Mesendoderm (in vitro differentiated cells): ENCODE data around the gene CLCN1.

Source experiments
- DNase-seq: peaks from one replicate; pipeline ENCODE4 v3.0.0; 2013
- H2AK5ac ChIP-seq: 2 replicates; pipeline ENCODE4 v1.6.1; 2013; ENCODE audit warnings: low read length, inconsistent platforms
- H2BK120ac ChIP-seq: 2 replicates; pipeline ENCODE4 v1.6.1; 2013; ENCODE audit warnings: low read depth, mild to moderate bottlenecking, low read length, moderate library complexity, mixed read lengths
- H2BK15ac ChIP-seq: replicated peaks from 2 replicates; pipeline ENCODE4 v1.6.1; 2013; ENCODE audit warnings: low read depth, mild to moderate bottlenecking, moderate library complexity
- H2BK5ac ChIP-seq: 2 replicates; pipeline ENCODE4 v1.6.1; 2013; ENCODE audit warnings: low read length, inconsistent platforms
- H3K18ac ChIP-seq: 2 replicates; pipeline ENCODE4 v1.6.1; 2013; ENCODE audit warnings: mild to moderate bottlenecking, low read length, mixed read lengths
- H3K23ac ChIP-seq: one replicate; pipeline ENCODE4 v1.6.1; 2013; ENCODE audit warnings: low read length
- H3K27ac ChIP-seq: 2 replicates; pipeline ENCODE4 v1.5.1; 2013; ENCODE audit warnings: low read depth, mild to moderate bottlenecking, inconsistent platforms, low read length, moderate library complexity
- H3K27me3 ChIP-seq: 2 replicates; pipeline ENCODE4 v1.6.1; 2013; ENCODE audit warnings: low read length, control low read depth, mild to moderate bottlenecking, inconsistent platforms; ENCODE audit not compliant: insufficient read depth, poor library complexity
- H3K36me3 ChIP-seq: 2 replicates; pipeline ENCODE4 v1.6.1; 2013; ENCODE audit warnings: low read length, inconsistent platforms; ENCODE audit not compliant: control insufficient read depth, insufficient read depth
- H3K4ac ChIP-seq: one replicate; pipeline ENCODE4 v1.6.1; 2013; ENCODE audit warnings: low read depth, mild to moderate bottlenecking, low read length, moderate library complexity
- H3K4me1 ChIP-seq: 2 replicates; pipeline ENCODE4 v1.6.1; 2013; ENCODE audit warnings: low read depth, low read length, inconsistent platforms; ENCODE audit not compliant: control insufficient read depth
- H3K4me2 ChIP-seq: 2 replicates; pipeline ENCODE4 v1.6.1; 2013; ENCODE audit warnings: low read length
- H3K4me3 ChIP-seq: 2 replicates; pipeline ENCODE4 v1.5.1; 2013; ENCODE audit warnings: mild to moderate bottlenecking, low read length
- H3K56ac ChIP-seq: one replicate; pipeline ENCODE4 v1.6.1; 2013; ENCODE audit warnings: low read length
- H3K79me1 ChIP-seq: 2 replicates; pipeline ENCODE4 v1.6.1; 2013; ENCODE audit warnings: low read length, inconsistent platforms
- H3K79me2 ChIP-seq: 2 replicates; pipeline ENCODE4 v1.6.1; 2013; ENCODE audit warnings: mild to moderate bottlenecking, low read length; ENCODE audit not compliant: control insufficient read depth, insufficient read depth
- H3K9ac ChIP-seq: 2 replicates; pipeline ENCODE4 v1.6.1; 2013; ENCODE audit warnings: low read length, inconsistent platforms
- H4K5ac ChIP-seq: one replicate; pipeline ENCODE4 v1.6.1; 2013; ENCODE audit warnings: low read length
- H4K8ac ChIP-seq: one replicate; pipeline ENCODE4 v1.6.1; 2013; ENCODE audit warnings: low read depth, mild to moderate bottlenecking, control low read depth, low read length, moderate library complexity
- WGBS: extraction: QIAGEN DNeasy Blood & Tissue Kit; methylation state at CpG from one replicate; pipeline ENCODE4 v1.1.7; 2013; ENCODE audit warnings: low lambda C conversion rate, missing lambda C conversion rate; ENCODE audit not compliant: insufficient coverage; ENCODE audit errors: extremely low coverage; 5-methylcytosine and 5-hydroxymethylcytosine counted together

Gene CLCN1

GRCh38 chr7:143392875-143393266 is 77.0 kb downstream of the CLCN1 start:
- no peak for DNase-seq
- Histone ChIP-seq H3K9ac (no peak overlapping the region), H3K79me2 (no peaks in the 10 kb centered on the region), H3K79me1 (no peaks in the 10 kb centered on the region), H4K8ac (no peak overlapping the region), H2BK15ac (no peak overlapping the region), H3K27ac (no peak overlapping the region), H3K18ac (no peak overlapping the region), H4K5ac (no peak overlapping the region), H3K4me2 (no peak overlapping the region), H3K4me1 (no peaks in the 10 kb centered on the region), H3K4ac (no peak overlapping the region), H3K36me3 (peaks cover 47% of the 10 kb centered on the region), H3K23ac (no peak overlapping the region), H3K4me3 (no peak overlapping the region), H3K56ac (no peak overlapping the region), H2AK5ac (no peak overlapping the region), H3K27me3 (no peaks in the 10 kb centered on the region), H2BK120ac (no peak overlapping the region), H2BK5ac (no peak overlapping the region)
- WGBS = no CpG with 5 or more reads among the region's 6 CpGs

GRCh38 chr7:143393267-143394041 is 77.5 kb downstream of the CLCN1 start:
- Histone ChIP-seq H2BK5ac (no peak overlapping the region), H4K8ac (no peak overlapping the region), H3K27ac (no peak overlapping the region), H3K23ac (no peak overlapping the region), H2BK120ac (no peak overlapping the region), H3K79me1 (no peaks in the 10 kb centered on the region), H3K4me2 (no peak overlapping the region), H3K36me3 (peaks cover 48% of the 10 kb centered on the region), H2AK5ac (no peak overlapping the region), H3K18ac (no peak overlapping the region), H4K5ac (no peak overlapping the region), H3K4me1 (no peaks in the 10 kb centered on the region), H3K9ac (no peak overlapping the region), H3K4ac (no peak overlapping the region), H3K79me2 (no peaks in the 10 kb centered on the region), H3K56ac (no peak overlapping the region), H3K27me3 (no peaks in the 10 kb centered on the region), H2BK15ac (no peak overlapping the region), H3K4me3 (no peak overlapping the region)
- DNase-seq = no peak
- WGBS = no CpG with 5 or more reads among the region's 14 CpGs

DNA sequence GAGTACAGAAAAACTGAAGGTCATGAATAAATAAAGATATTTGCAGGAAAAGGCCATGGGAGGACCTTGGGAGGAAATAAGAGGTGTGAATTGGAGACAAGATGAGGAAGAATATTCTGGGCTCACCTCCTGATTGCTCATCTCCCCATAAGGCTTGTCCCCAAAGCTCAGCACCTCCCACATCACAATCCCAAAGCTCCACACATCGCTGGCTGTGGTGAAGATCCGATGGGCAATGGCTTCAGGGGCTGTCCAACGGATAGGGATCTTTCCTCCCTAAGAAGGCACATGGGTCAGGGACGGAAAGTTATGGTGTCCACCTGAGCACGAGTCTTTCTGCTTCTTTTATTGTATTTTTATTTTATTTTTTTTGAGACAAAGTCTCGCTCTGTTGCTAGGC is 78.2 kb downstream of the CLCN1 start:
- Histone ChIP-seq H3K4me1 (no peaks in the 10 kb centered on the region), H2BK5ac (no peak overlapping the region), H3K4me3 (no peak overlapping the region), H3K4me2 (no peak overlapping the region), H3K23ac (no peak overlapping the region), H3K79me1 (no peaks in the 10 kb centered on the region), H2AK5ac (no peak overlapping the region), H3K36me3 (peaks cover 44% of the 10 kb centered on the region), H2BK120ac (no peak overlapping the region), H4K8ac (no peak overlapping the region), H3K18ac (no peak overlapping the region), H3K4ac (no peak overlapping the region), H4K5ac (no peak overlapping the region), H3K27me3 (no peaks in the 10 kb centered on the region), H3K9ac (no peak overlapping the region), H3K27ac (no peak overlapping the region), H3K56ac (no peak overlapping the region), H3K79me2 (no peaks in the 10 kb centered on the region), H2BK15ac (no peak overlapping the region)
- no CpG with 5 or more reads among the region's 6 CpGs for WGBS
- no peak for DNase-seq

DNA sequence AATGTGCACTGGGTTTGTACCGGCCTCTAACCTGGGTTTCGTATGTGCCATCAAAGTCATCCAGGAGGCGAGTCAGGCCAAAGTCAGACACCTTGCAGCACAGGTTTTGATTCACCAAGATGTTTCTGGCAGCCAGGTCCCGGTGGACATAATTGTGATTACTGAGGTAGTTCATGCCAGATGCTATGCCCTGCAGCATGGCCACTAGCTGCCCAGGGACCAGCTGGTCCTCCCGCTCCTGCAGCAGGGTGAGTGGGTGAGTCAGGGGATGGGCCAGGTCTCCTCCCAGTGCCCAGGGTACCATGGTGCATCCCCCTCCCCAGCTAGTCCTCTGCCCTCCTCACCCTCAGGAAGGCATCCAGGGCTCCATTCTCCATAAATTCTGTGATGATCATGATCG is 78.9 kb downstream of the CLCN1 start:
- H3K4ac ChIP-seq = no peak overlapping the region
- H3K9ac ChIP-seq = no peak overlapping the region
- no peak overlapping the region for H4K8ac ChIP-seq
- H3K36me3 ChIP-seq = peaks cover 41% of the 10 kb centered on the region
- H3K27me3 ChIP-seq = no peaks in the 10 kb centered on the region
- no peak overlapping the region for H2BK15ac ChIP-seq
- no peak overlapping the region for H3K4me2 ChIP-seq
- no peak for DNase-seq
- H3K18ac ChIP-seq = no peak overlapping the region
- H3K23ac ChIP-seq = no peak overlapping the region
- no peak overlapping the region for H2AK5ac ChIP-seq
- H3K79me1 ChIP-seq = no peaks in the 10 kb centered on the region
- no peak overlapping the region for H2BK120ac ChIP-seq
- no peaks in the 10 kb centered on the region for H3K4me1 ChIP-seq
- no peak overlapping the region for H3K56ac ChIP-seq
- H3K79me2 ChIP-seq = no peaks in the 10 kb centered on the region
- H2BK5ac ChIP-seq = no peak overlapping the region
- no peak overlapping the region for H4K5ac ChIP-seq
- no peak overlapping the region for H3K4me3 ChIP-seq
- no CpG with 5 or more reads among the region's 6 CpGs for WGBS
- no peak overlapping the region for H3K27ac ChIP-seq

GRCh38 chr7:143395187-143396149 is 79.6 kb downstream of the CLCN1 start:
- H2BK15ac ChIP-seq = no peak overlapping the region
- H3K79me2 ChIP-seq = no peaks in the 10 kb centered on the region
- H4K5ac ChIP-seq = no peak overlapping the region
- H2AK5ac ChIP-seq = no peak overlapping the region
- H3K4me1 ChIP-seq = no peaks in the 10 kb centered on the region
- H2BK5ac ChIP-seq = no peak overlapping the region
- H3K4me2 ChIP-seq = no peak overlapping the region
- peaks cover 42% of the 10 kb centered on the region for H3K36me3 ChIP-seq
- no peak overlapping the region for H3K4me3 ChIP-seq
- no peaks in the 10 kb centered on the region for H3K27me3 ChIP-seq
- H3K23ac ChIP-seq = no peak overlapping the region
- no CpG with 5 or more reads among the region's 21 CpGs for WGBS
- no peak overlapping the region for H3K4ac ChIP-seq
- H3K18ac ChIP-seq = no peak overlapping the region
- peak; percentile 53 for DNase-seq
- no peak overlapping the region for H3K27ac ChIP-seq
- H4K8ac ChIP-seq = no peak overlapping the region
- no peak overlapping the region for H3K9ac ChIP-seq
- H3K56ac ChIP-seq = no peak overlapping the region
- H2BK120ac ChIP-seq = no peak overlapping the region
- peaks cover 4% of the 10 kb centered on the region for H3K79me1 ChIP-seq
